Motor neuron (in vitro differentiated cells): ENCODE measurements around the gene PRKD2. TPM values are rescaled to one million over a fixed set of nuclear protein-coding genes. Genes with fewer than 3 reads are reported as not detected.

Experiments used
- ATAC-seq, 8 experiments: fragments of 200-7000 bp; cut with Tn5 transposase; replicated peaks in 6 of 8; 2 replicates each; pipeline ENCODE4 v1.8.0; 2021; ENCODE audit warnings: mild to moderate bottlenecking in 8 of 8, moderate library complexity in 8 of 8
- H3K27ac ChIP-seq, 2 donors: fragments of 250-450 bp; sonication (Bioruptor Pico); 2 replicates each; pipeline ENCODE4 v1.9.0; 2021; ENCODE audit warnings: antibody characterized with exemption in 2 of 2, mild to moderate bottlenecking in 2 of 2, moderate library complexity in 1 of 2
- H3K4me1 ChIP-seq, 2 donors: fragments of 250-450 bp; sonication (Bioruptor Pico); replicated peaks in 1 of 2; 2 replicates each; pipeline ENCODE4 v1.6.1; 2021; ENCODE audit warnings: antibody characterized with exemption in 2 of 2, mild to moderate bottlenecking in 2 of 2, moderate library complexity in 1 of 2
- H3K4me3 ChIP-seq, 5 donors: fragments of 250-450 bp; sonication (Bioruptor Pico); 2 replicates each; pipeline ENCODE4 v1.9.0; 2021; ENCODE audit warnings: antibody characterized with exemption in 5 of 5, mild to moderate bottlenecking in 5 of 5, moderate library complexity in 4 of 5
- WGBS, 10 experiments: fragments of 450-650 bp; shearing (Covaris generic); methylation state at CpG; one replicate each; pipeline ENCODE4 v1.0.0; 2022; 5-methylcytosine and 5-hydroxymethylcytosine counted together
- in situ Hi-C, 9 experiments: fragments of 400-800 bp; cut with MboI; loops; one replicate each; pipeline ENCODE4 v1.15.0; 2021; ENCODE audit warnings: low sequenced_read_pairs in 9 of 9, low pct_unique_long_range_greater_than_20kb in 2 of 9; ENCODE audit not compliant: unreplicated experiment in 9 of 9
- total RNA-seq, 8 experiments: library from RNA; unstranded; fragments of 300-600 nt; gene quantifications; 2 replicates each; pipeline versions ENCODE4 v1.2.3 to v1.2.4, GENCODE V29; 2022

The PRKD2 gene
- total RNA-seq, 8 experiments from 2014 or later, result 6.5 to 33.2 (median 12.7) TPM

- WGBS, 10 experiments, result 26% methylated on average over 5 of the region's 21 CpGs; no CpG with 5 or more reads in 9 of the 10 experiments
- Histone ChIP-seq H3K4me3 (no peak overlapping the region), H3K4me1 (no peaks in the 10 kb centered on the region), H3K27ac (no peak overlapping the region)
- ATAC-seq, result peak in 7 of 8 experiments; percentile 27 to 91 (median 34)
- in situ Hi-C loops, result no loop called here
These were observed 12.4 kb downstream of the PRKD2 start for GRCh38 chr19:46704379-46705076.

- in situ Hi-C loops, result no loop called here
These were observed 16.2 kb downstream of the PRKD2 start for GRCh38 chr19:46700704-46701103.

DNA sequence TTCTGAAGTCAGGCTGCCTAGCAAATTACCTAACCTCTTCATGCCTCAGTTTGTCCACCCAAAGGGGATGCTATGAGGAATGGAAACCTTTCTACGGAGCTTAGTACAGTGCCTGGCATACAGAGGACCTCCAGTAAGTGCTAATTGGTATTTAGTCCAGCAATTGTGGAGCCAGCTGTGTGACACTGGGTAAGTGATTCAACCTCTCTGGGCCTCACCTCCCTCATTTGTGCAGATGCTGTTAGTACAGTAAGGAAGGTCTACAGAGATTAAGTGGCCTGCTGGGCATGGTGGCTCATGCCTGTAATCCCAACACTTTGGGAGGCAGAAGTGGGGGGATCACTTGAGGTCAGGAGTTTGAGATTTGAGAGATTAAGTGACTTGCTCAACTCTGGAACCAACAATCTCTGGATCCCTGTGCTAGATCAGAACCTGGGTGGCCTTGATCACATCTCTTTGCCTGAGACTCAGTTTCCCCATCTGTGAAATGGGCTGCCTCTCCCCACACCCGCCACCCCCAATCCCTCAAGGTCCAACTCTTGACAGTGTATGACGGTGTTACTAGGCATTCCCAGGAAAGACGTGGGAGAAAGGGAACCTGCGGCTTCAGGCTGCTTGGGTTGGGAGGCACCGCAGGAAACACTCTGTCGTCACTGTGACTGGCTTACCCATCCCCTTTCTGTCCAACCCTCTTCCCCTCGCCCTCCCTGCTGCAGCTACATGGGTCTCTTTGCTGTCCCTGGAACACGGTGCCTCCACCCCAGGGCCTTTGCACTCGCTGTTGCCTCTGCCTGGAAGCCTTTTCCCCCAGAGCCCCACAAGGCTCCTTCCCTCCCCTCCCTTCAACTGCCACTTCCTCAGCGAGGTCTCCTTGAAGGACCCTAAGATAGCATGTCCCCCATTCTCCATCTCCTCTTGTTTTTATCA is 18.3 kb downstream of the PRKD2 start:
- Histone ChIP-seq H3K4me1 (peaks cover 5 to 10% of the 10 kb centered on the region in 2 donors), H3K4me3 (no peak overlapping the region), H3K27ac (no peak overlapping the region)
- 60 to 100% (median 100%) methylated on average over 1 to 3 of the region's 11 CpGs; no CpG with 5 or more reads in 6 of the 10 experiments for WGBS, 10 experiments
- in situ Hi-C loops, result no loop called here
- no peak for ATAC-seq

More at GRCh38 chr19:46700704-46701103, 16.2 kb downstream of the PRKD2 start:
- WGBS, 10 experiments, result 90 to 100% (median 100%) methylated on average over 2 to 3 of the region's 13 CpGs; no CpG with 5 or more reads in 5 of the 10 experiments
- Histone ChIP-seq H3K4me3 (no peak overlapping the region), H3K27ac (no peak overlapping the region), H3K4me1 (peaks cover 5 to 10% of the 10 kb centered on the region in 2 donors)
- ATAC-seq, result no peak

- peak; percentile 95 to 99 (median 96) for ATAC-seq
- in situ Hi-C loops, result no loop called here
- Histone ChIP-seq H3K4me3 (peak overlapping the region in 4 of 5 donors; percentile 4 to 26 (median 10)), H3K4me1 (peaks cover 5 to 10% of the 10 kb centered on the region in 2 donors), H3K27ac (peak overlapping the region; percentile 1 to 38)
- WGBS, 10 experiments, result 0 to 21% (median 5%) methylated on average over 1 to 9 of the region's 39 CpGs; no CpG with 5 or more reads in 4 of the 10 experiments
These were observed 19.5 kb downstream of the PRKD2 start for GRCh38 chr19:46697204-46697960.

DNA sequence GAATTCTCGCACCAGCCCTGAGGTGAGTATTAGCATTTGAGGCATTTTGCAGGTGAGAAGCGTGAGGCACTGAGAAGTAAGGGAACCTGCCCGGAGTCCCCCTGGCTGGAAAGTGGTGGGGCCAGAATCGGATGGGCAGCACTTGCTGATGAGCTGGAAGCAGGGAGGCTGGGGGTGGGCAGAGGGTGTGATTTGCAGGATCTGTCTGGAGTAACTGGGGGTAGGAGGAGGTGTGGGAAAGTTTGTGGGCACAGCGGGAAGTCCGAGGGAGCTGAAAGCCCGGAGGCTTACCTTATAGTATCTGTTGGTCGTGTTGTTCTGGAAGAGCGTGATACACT is 20.1 kb downstream of the PRKD2 start:
- Histone ChIP-seq H3K27ac (no peak overlapping the region), H3K4me3 (peak overlapping the region in 4 of 5 donors; percentile 4 to 26 (median 10)), H3K4me1 (peaks cover 5 to 10% of the 10 kb centered on the region in 2 donors)
- no peak for ATAC-seq
- 37 to 93% (median 79%) methylated on average over 1 to 5 of the region's 9 CpGs; no CpG with 5 or more reads in 5 of the 10 experiments for WGBS, 10 experiments
- in situ Hi-C loops, result no loop called here

GRCh38 chr19:46696052-46696451 is 20.9 kb downstream of the PRKD2 start:
- in situ Hi-C loops, result no loop called here
- no peak for ATAC-seq
- 83 to 100% (median 94%) methylated on average over 1 to 9 of the region's 10 CpGs; no CpG with 5 or more reads in 1 of the 10 experiments for WGBS, 10 experiments
- Histone ChIP-seq H3K4me1 (peaks cover 5 to 10% of the 10 kb centered on the region in 2 donors), H3K27ac (no peak overlapping the region), H3K4me3 (no peak overlapping the region)

DNA sequence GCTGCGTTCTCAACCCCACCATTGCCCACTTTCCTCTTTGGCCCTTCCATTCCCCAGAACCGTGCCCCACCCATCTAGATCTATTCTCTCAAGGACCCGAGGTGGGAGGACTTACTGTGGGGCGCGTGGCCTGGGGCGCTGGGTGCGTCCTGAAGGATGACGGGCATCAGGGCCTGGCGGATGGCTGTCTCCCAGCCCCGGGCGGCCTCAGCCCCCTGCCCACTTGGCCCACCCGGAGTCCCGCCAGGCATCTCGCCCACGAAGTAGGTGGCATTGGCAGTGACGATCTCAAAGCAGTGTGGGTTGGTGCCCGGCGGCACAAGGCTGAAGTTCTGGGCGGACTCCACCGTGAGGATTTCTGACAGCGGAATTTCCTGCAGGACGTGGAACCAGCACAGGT is 23.2 kb downstream of the PRKD2 start:
- Histone ChIP-seq H3K4me3 (no peak overlapping the region), H3K27ac (no peak overlapping the region), H3K4me1 (peaks cover 5 to 10% of the 10 kb centered on the region in 2 donors)
- 80 to 100% (median 98%) methylated on average over 1 to 13 of the region's 22 CpGs; no CpG with 5 or more reads in 4 of the 10 experiments for WGBS, 10 experiments
- in situ Hi-C loops, result no loop called here
- no peak for ATAC-seq

GRCh38 chr19:46692918-46693722 is 23.8 kb downstream of the PRKD2 start:
- Histone ChIP-seq H3K4me3 (no peak overlapping the region), H3K27ac (no peak overlapping the region), H3K4me1 (peaks cover 5 to 10% of the 10 kb centered on the region in 2 donors)
- 75 to 100% (median 100%) methylated on average over 1 to 2 of the region's 4 CpGs; no CpG with 5 or more reads in 1 of the 10 experiments for WGBS, 10 experiments
- ATAC-seq, result no peak
- in situ Hi-C loops, result no loop called here

GRCh38 chr19:46691948-46692347 is 25.0 kb downstream of the PRKD2 start:
- ATAC-seq, result no peak
- H3K27ac ChIP-seq, result no peak overlapping the region
- H3K4me3 ChIP-seq, result no peak overlapping the region
- in situ Hi-C loops, result no loop called here
- 86 to 100% (median 100%) methylated on average over 1 to 2 of the region's 2 CpGs; no CpG with 5 or more reads in 4 of the 10 experiments for WGBS, 10 experiments
- peaks cover 3 to 5% of the 10 kb centered on the region in 2 donors for H3K4me1 ChIP-seq

DNA sequence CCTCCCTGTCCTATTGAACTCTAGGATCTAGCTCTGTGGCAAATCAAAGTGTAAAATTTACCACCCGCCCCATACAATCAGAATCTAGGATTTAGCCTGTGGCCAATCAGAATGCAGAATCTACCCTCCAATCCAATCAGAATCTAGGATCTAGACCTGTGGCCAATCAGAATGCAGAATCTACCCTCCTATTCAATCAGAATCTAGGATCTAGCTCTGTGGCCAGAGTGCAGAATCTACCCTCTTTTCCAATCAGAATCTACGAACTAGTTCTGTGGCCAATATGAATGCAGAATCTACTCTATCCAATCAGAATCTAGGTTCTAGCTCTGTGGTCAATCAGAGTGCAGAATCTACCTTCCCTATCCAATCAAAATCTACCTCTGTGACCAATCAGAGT is 25.8 kb downstream of the PRKD2 start:
- Histone ChIP-seq H3K4me1 (no peaks in the 10 kb centered on the region), H3K27ac (no peak overlapping the region), H3K4me3 (no peak overlapping the region)
- WGBS, 10 experiments, result 40 to 100% (median 100%) methylated on average over 1 to 2 of the region's 2 CpGs; no CpG with 5 or more reads in 6 of the 10 experiments
- in situ Hi-C loops, result no loop called here
- ATAC-seq, result no peak

GRCh38 chr19:46689358-46689757 is 27.6 kb downstream of the PRKD2 start:
- in situ Hi-C loops, result no loop called here
- Histone ChIP-seq H3K27ac (no peak overlapping the region), H3K4me3 (no peak overlapping the region), H3K4me1 (no peaks in the 10 kb centered on the region)
- 91 to 95% methylated on average over 4 to 6 of the region's 14 CpGs; no CpG with 5 or more reads in 8 of the 10 experiments for WGBS, 10 experiments
- no peak for ATAC-seq
